Activated T-helper 17 cell treated with anti-CD3 and anti-CD28 coated beads, Interleukin-2, amount 50 U/mL, for 72 hours (primary cell): Measurements from ENCODE around the gene WDR20. TPM values are rescaled to one million over a fixed set of nuclear protein-coding genes. Genes with fewer than 3 reads are reported as not detected.
"Not testable (repeated sequence)": the region's sequence is repeated elsewhere in the genome, so short reads cannot be mapped to it uniquely, and the experiment has no call there.

Source experiments
- ATAC-seq: fragments of 150-1000 bp; cut with Tn5 transposase; replicated peaks from 2 replicates; pipeline ENCODE4 v1.10.0; 2021; ENCODE audit warnings: mild to moderate bottlenecking, moderate library complexity
- H3K27ac Mint-ChIP-seq: one replicate; pipeline ENCODE4 v1.8.0; 2022; ENCODE audit warnings: mixed read lengths
- H3K27me3 Mint-ChIP-seq: one replicate; pipeline ENCODE4 v1.8.0; 2022; ENCODE audit warnings: mixed read lengths
- H3K36me3 Mint-ChIP-seq: one replicate; pipeline ENCODE4 v1.8.0; 2022; ENCODE audit warnings: low read depth, mild to moderate bottlenecking, mixed read lengths
- H3K4me1 Mint-ChIP-seq: one replicate; pipeline ENCODE4 v1.8.0; 2022; ENCODE audit warnings: mixed read lengths
- H3K4me3 Mint-ChIP-seq: one replicate; pipeline ENCODE4 v1.8.0; 2022; ENCODE audit warnings: mild to moderate bottlenecking, mixed read lengths
- H3K9me3 Mint-ChIP-seq: one replicate; pipeline ENCODE4 v1.8.0; 2022; ENCODE audit warnings: mixed read lengths
- total RNA-seq, 2 donors: library from RNA; stranded (reverse); gene quantifications; one replicate each; pipeline ENCODE4 v1.2.3, GENCODE V29; 2022

The WDR20 gene
- total RNA-seq, 2 donors from 2014 or later, result 30.9 to 33.0 TPM

GRCh38 chr14:102230481-102231210 is 90.9 kb downstream of the WDR20 start:
- no peaks in the 10 kb centered on the region for H3K27me3 Mint-ChIP-seq
- ATAC-seq, result no peak
- H3K4me1 Mint-ChIP-seq, result no peaks in the 10 kb centered on the region
- no peaks in the 10 kb centered on the region for H3K36me3 Mint-ChIP-seq
- H3K4me3 Mint-ChIP-seq, result no peak overlapping the region
- no peak overlapping the region for H3K27ac Mint-ChIP-seq
- H3K9me3 Mint-ChIP-seq, result no peaks in the 10 kb centered on the region

DNA sequence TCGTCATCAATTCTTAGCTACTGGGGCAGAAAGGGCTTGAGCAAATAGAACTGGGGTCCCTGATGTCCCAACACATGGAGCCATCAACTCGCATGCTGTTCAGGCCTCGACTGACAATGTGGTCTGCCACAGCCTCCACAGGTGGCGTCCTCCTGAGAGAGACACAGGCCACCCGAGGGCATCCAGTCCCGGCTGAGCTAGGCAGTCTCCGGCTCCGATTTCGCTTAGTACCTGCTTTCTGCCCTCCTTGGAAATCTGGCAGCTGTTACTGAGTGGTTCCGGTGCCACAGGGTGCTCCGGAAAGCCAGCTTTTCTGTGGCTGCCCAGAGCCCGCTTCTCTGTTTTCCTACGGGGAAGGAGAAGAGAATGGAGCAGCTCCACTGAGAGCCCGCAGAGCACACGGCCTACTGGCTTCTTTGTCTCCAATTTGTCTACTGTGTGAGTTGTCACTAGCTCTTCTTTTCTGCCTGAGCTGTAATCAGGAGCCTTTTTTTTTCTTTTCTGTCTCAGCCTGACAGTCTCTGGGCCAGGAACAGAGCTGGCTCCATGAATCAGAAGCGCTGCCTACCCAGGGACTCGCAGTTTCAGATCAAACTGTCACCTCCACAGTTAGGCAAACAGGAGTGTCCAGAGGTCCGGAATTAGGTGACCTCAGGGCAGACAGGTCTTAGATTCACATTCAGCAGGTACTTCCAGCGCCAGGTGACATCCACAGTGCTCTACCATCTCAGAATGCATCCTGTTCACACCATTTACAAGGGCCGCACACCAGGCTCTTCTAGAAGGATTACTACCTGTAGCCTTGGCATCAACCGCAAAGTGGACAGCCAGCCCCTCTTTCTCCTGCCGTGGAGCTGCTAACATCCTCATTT is 92.0 kb downstream of the WDR20 start:
- H3K27ac Mint-ChIP-seq, result no peak overlapping the region
- no peak for ATAC-seq

GRCh38 chr14:102232348-102232625 is 92.6 kb downstream of the WDR20 start:
- Mint-ChIP-seq H3K36me3 (no peaks in the 10 kb centered on the region), H3K9me3 (no peaks in the 10 kb centered on the region)

More for the DNA sequence above, 92.0 kb downstream of the WDR20 start:
- Mint-ChIP-seq H3K4me1 (no peaks in the 10 kb centered on the region), H3K4me3 (no peak overlapping the region), H3K27me3 (no peaks in the 10 kb centered on the region), H3K36me3 (no peaks in the 10 kb centered on the region), H3K9me3 (no peaks in the 10 kb centered on the region)

GRCh38 chr14:102233081-102233480 is 93.4 kb downstream of the WDR20 start:
- Mint-ChIP-seq H3K9me3 (no peaks in the 10 kb centered on the region), H3K27me3 (no peaks in the 10 kb centered on the region), H3K27ac (no peak overlapping the region), H3K36me3 (no peaks in the 10 kb centered on the region), H3K4me1 (no peaks in the 10 kb centered on the region), H3K4me3 (no peak overlapping the region)
- no peak for ATAC-seq

More at GRCh38 chr14:102232348-102232625, 92.6 kb downstream of the WDR20 start:
- no peak for ATAC-seq
- Mint-ChIP-seq H3K4me3 (no peak overlapping the region), H3K27ac (no peak overlapping the region), H3K27me3 (no peaks in the 10 kb centered on the region), H3K4me1 (no peaks in the 10 kb centered on the region)

DNA sequence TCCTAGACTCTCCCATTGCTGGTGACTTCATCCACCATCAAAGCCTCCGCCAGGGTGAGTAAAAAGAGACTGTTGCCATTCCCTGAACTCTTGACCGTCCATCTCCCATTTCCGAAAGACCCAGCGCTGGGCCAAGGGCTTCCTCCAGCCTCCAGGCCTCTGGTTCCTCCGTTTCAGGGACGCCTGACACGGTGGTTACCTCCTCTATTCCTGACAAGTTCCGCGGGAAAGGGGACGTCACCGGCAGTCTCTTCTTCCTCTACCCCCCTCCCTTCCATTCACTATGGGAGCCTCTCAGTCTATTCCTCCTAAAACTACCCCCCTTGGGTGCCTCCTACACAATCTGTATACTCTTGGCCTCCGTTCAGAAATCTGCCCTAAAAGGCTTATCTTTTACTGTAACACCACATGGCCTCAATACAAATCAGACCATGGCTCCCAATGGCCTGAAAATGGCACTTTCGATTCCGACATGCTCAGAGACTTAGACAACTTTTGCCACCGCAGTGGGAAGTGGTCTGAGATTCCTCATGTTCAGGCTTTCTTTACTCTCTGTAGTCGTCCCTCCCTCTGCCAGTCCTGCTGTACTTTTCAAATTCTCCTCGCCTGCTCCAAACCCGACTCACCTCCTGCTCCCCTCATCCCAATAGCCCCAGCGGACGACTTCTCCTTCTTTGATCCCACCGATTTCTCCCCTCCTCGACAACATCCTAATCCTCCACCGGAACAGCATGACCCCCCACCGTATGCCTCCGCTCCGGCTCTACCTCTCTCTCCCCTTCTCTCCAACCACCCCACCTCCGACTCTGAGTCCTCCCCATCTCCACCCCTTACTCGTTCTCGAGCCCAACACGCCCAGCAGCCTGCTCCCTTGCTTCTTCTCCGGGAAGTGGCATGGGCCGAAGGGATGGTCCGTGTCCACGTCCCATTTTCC is 94.9 kb downstream of the WDR20 start:
- H3K27me3 Mint-ChIP-seq, result no peaks in the 10 kb centered on the region
- no peaks in the 10 kb centered on the region for H3K36me3 Mint-ChIP-seq
- no peak for ATAC-seq
- no peaks in the 10 kb centered on the region for H3K9me3 Mint-ChIP-seq
- no peaks in the 10 kb centered on the region for H3K4me1 Mint-ChIP-seq
- H3K4me3 Mint-ChIP-seq, result no peak overlapping the region
- H3K27ac Mint-ChIP-seq, result no peak overlapping the region

- peak; percentile 99 for ATAC-seq
- H3K27ac Mint-ChIP-seq, result no peak overlapping the region
- no peaks in the 10 kb centered on the region for H3K36me3 Mint-ChIP-seq
- H3K4me1 Mint-ChIP-seq, result no peaks in the 10 kb centered on the region
- H3K4me3 Mint-ChIP-seq, result no peak overlapping the region
- H3K27me3 Mint-ChIP-seq, result no peaks in the 10 kb centered on the region
- H3K9me3 Mint-ChIP-seq, result no peaks in the 10 kb centered on the region
Observed at GRCh38 chr14:102235275-102235897, 95.7 kb downstream of the WDR20 start.

DNA sequence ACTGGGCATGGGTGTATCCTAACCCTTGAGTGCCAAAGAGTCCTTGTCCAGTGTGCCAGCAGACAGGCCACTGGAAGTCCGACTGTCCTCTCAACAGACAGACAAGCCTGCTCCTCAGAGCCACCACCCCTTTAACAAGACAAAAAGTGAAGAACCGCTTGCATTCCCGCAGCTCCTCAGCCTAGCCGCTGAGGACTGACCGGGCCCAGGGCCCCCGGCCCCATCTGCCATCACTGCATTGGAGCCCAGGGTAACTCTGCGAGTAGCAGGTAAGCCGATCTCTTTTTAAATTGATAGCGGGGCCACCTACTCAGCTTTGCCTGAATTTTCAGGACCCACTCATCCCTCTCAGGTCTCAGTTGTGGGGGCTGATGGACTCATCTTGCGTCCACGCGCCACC is 96.3 kb downstream of the WDR20 start:
- H3K27ac Mint-ChIP-seq, result no peak overlapping the region
- H3K36me3 Mint-ChIP-seq, result no peaks in the 10 kb centered on the region
- no peaks in the 10 kb centered on the region for H3K4me1 Mint-ChIP-seq
- no peak overlapping the region for H3K4me3 Mint-ChIP-seq
- H3K9me3 Mint-ChIP-seq, result no peaks in the 10 kb centered on the region
- no peaks in the 10 kb centered on the region for H3K27me3 Mint-ChIP-seq
- no peak for ATAC-seq

DNA sequence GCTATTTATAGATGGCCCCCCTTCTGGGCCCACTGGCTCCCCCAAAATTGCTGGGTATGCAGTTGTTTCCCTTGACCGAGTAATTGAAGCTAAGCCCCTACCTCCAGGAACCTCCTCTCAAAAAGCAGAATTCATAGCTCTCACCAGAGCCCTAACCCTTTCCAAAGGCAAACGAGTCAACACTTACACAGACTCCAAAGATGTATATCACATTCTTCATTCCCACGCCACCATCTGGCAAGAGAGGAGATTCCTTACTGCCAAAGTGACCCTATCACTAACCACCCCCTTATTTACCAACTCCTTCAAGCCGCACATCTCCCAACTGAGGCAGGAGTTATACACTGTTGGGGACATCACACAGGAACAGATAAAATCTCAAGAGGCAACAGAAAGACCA is 98.4 kb downstream of the WDR20 start:
- ATAC-seq, result no peak
- no peaks in the 10 kb centered on the region for H3K36me3 Mint-ChIP-seq
- no peak overlapping the region for H3K4me3 Mint-ChIP-seq
- no peak overlapping the region for H3K27ac Mint-ChIP-seq
- H3K9me3 Mint-ChIP-seq, result no peaks in the 10 kb centered on the region
- H3K4me1 Mint-ChIP-seq, result no peaks in the 10 kb centered on the region
- H3K27me3 Mint-ChIP-seq, result no peaks in the 10 kb centered on the region

GRCh38 chr14:102238766-102239165 is 99.1 kb downstream of the WDR20 start:
- H3K9me3 Mint-ChIP-seq, result no peaks in the 10 kb centered on the region
- H3K27ac Mint-ChIP-seq, result no peak overlapping the region
- ATAC-seq, result no peak
- H3K4me3 Mint-ChIP-seq, result no peak overlapping the region
- no peaks in the 10 kb centered on the region for H3K27me3 Mint-ChIP-seq
- H3K36me3 Mint-ChIP-seq, result no peaks in the 10 kb centered on the region
- H3K4me1 Mint-ChIP-seq, result no peaks in the 10 kb centered on the region

DNA sequence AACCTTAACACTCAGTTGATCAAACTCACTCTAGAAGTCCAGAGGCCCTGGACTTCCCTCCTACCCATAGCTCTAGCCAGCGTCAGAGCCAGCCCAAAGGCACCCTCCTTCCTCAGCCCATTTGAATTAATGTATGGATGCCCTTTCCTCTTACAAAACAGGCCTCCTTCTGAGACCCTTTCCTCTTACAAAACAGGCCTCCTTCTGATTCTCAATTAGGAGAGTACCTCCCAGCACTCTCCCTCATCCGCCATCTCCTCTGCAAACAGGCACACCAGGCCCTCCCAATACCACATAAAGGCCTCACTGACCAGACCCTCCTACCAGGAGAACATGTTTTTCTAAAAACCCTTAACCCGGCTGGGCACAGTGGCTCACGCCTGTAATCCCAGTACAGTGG is 99.5 kb downstream of the WDR20 start:
- ATAC-seq, result no peak
- Mint-ChIP-seq H3K9me3 (no peaks in the 10 kb centered on the region), H3K4me3 (no peak overlapping the region), H3K4me1 (no peaks in the 10 kb centered on the region), H3K27me3 (no peaks in the 10 kb centered on the region), H3K27ac (no peak overlapping the region), H3K36me3 (no peaks in the 10 kb centered on the region)

DNA sequence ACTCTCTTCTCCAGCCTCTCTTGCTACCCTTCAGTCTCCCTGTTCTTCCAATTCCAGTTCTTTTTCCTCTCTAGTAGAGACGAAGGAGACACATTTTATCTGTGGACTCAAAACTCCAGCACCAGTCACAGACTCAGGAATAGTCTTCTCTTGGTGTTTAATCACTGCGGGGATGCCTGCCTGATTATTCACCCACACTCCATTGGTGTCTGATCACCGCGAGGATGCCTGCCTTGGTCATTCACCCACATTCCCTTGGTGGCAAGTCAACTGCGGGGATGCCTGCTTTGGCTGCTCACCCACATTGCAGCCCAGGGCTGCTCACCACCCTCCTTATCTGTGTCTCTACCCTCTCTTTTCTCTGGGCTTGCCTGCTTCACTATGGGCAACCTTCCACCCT is 100.8 kb downstream of the WDR20 start:
- not testable (repeated sequence) for H3K4me3 Mint-ChIP-seq, H3K27me3 Mint-ChIP-seq, H3K27ac Mint-ChIP-seq, ATAC-seq, H3K4me1 Mint-ChIP-seq, H3K9me3 Mint-ChIP-seq, H3K36me3 Mint-ChIP-seq

DNA sequence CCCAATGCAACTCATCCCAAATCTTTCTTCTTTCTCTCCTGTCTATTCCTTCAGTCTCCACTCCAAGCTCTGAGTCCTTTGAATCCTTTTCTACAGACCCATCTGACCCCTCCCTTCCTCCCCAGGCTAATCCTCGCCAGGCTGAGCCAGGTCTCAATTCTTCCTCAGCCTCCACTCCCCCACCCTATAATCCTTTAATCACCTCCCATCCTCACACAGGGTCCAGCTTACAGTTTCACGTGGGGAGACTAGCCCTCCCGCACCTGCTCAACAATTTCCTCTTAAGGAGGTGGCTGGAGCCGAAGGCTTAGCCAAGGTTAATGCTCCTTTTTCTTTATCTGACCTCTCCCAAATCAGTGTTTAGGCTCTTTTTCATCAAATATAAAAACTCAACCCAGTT is 101.5 kb downstream of the WDR20 start:
- Mint-ChIP-seq H3K4me1 (no peaks in the 10 kb centered on the region), H3K36me3 (no peaks in the 10 kb centered on the region), H3K27me3 (no peaks in the 10 kb centered on the region)

DNA sequence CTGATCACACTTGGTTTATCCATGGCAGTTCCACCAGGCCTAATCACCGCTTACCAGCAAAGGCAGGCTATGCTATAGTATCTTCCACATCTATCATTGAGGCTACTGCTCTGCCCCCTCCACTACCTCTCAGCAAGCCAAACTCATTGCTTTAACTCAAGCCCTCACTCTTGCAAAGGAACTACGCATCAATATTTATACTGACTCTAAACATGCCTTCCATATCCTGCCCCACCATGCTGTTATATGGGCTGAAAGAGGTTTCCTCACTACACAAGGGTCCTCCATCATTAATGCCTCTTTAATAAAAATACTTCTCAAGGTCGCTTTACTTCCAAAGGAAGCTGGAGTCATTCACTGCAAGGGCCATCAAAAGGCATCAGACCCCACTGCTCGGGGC is 104.1 kb downstream of the WDR20 start:
- H3K27ac Mint-ChIP-seq, ATAC-seq, H3K27me3 Mint-ChIP-seq, H3K36me3 Mint-ChIP-seq, H3K4me1 Mint-ChIP-seq, H3K4me3 Mint-ChIP-seq, H3K9me3 Mint-ChIP-seq: not testable (repeated sequence)

More for the DNA sequence above, 101.5 kb downstream of the WDR20 start:
- no peak for ATAC-seq
- Mint-ChIP-seq H3K9me3 (no peaks in the 10 kb centered on the region), H3K27ac (no peak overlapping the region), H3K4me3 (no peak overlapping the region)

GRCh38 chr14:102246071-102246470 is 106.4 kb downstream of the WDR20 start:
- H3K4me3 Mint-ChIP-seq, result no peak overlapping the region
- no peak for ATAC-seq
- no peaks in the 10 kb centered on the region for H3K4me1 Mint-ChIP-seq
- no peaks in the 10 kb centered on the region for H3K9me3 Mint-ChIP-seq
- no peak overlapping the region for H3K27ac Mint-ChIP-seq
- no peaks in the 10 kb centered on the region for H3K36me3 Mint-ChIP-seq
- no peaks in the 10 kb centered on the region for H3K27me3 Mint-ChIP-seq
